CD14-positive monocyte (primary cell): Measurements from ENCODE around the gene NR6A1. TPM values are rescaled to one million over a fixed set of nuclear protein-coding genes. Genes with fewer than 3 reads are reported as not detected.

Experiments used
- DNase-seq, 3 donors: peaks; one replicate each; pipeline ENCODE4 v3.0.0-alpha.2; 2011 to 2022
- H2AFZ ChIP-seq: 2 replicates; pipeline ENCODE4 v1.6.0; 2012; ENCODE audit warnings: mild to moderate bottlenecking, low read depth, low read length, inconsistent platforms; ENCODE audit not compliant: insufficient read depth, poor library complexity, severe bottlenecking
- H3K27ac ChIP-seq, 2 donors: 1 replicate in 1 of 2; 2 replicates in 1 of 2; pipeline ENCODE4 v1.5.1; 2012 to 2013; ENCODE audit warnings: low read length in 2 of 2, control low read depth in 1 of 2, inconsistent platforms in 1 of 2, low read depth in 1 of 2, mild to moderate bottlenecking in 1 of 2
- H3K27me3 ChIP-seq, 2 donors: one replicate each; pipeline versions ENCODE4 v1.6.0 to v1.6.1; 2011 to 2013; ENCODE audit warnings: low read length in 2 of 2; ENCODE audit not compliant: control insufficient read depth in 2 of 2, insufficient read depth in 2 of 2
- H3K36me3 ChIP-seq, 2 donors: replicated peaks in 1 of 2; 1 replicate in 1 of 2; 2 replicates in 1 of 2; pipeline versions ENCODE4 v1.5.1 to v1.6.1; 2012 to 2013; ENCODE audit warnings: low read length in 2 of 2, control low read depth in 1 of 2, inconsistent platforms in 1 of 2, mild to moderate bottlenecking in 1 of 2; ENCODE audit not compliant: insufficient read depth in 2 of 2, control insufficient read depth in 1 of 2
- H3K4me1 ChIP-seq, 2 donors: 1 replicate in 1 of 2; 2 replicates in 1 of 2; pipeline versions ENCODE4 v1.5.1 to v1.6.1; 2012 to 2013; ENCODE audit warnings: low read length in 2 of 2, control low read depth in 1 of 2, inconsistent platforms in 1 of 2, mild to moderate bottlenecking in 1 of 2, moderate library complexity in 1 of 2; ENCODE audit not compliant: insufficient read depth in 2 of 2, control insufficient read depth in 1 of 2
- H3K4me2 ChIP-seq: replicated peaks from 2 replicates; pipeline ENCODE3; 2012; ENCODE audit warnings: low read length, moderate library complexity, mild to moderate bottlenecking; ENCODE audit not compliant: poor library complexity, severe bottlenecking; ENCODE audit errors: extremely low read depth
- H3K4me3 ChIP-seq, 3 experiments: fragments of 200-600 bp in 1 of 3; sonication (generic) in 1 of 3; replicated peaks in 1 of 3; 1 replicate in 2 of 3; 2 replicates in 1 of 3; pipeline ENCODE4 v1.5.1; 2011 to 2013; ENCODE audit warnings: low read length in 3 of 3, mild to moderate bottlenecking in 3 of 3, control low read depth in 2 of 3, low read depth in 2 of 3, inconsistent platforms in 1 of 3, moderate library complexity in 1 of 3
- H3K79me2 ChIP-seq: 2 replicates; pipeline ENCODE4 v1.6.0; 2012; ENCODE audit warnings: mild to moderate bottlenecking, control low read depth, inconsistent platforms, low read length, moderate library complexity; ENCODE audit not compliant: insufficient read depth
- H3K9ac ChIP-seq: 2 replicates; pipeline ENCODE4 v1.6.0; 2017; ENCODE audit warnings: low read length, mild to moderate bottlenecking; ENCODE audit not compliant: insufficient read depth, poor library complexity, severe bottlenecking
- H3K9me3 ChIP-seq, 2 donors: replicated peaks in 1 of 2; 1 replicate in 1 of 2; 2 replicates in 1 of 2; pipeline versions ENCODE4 v1.5.1 to v1.6.1; 2012 to 2013; ENCODE audit warnings: low read length in 2 of 2, control low read depth in 1 of 2; ENCODE audit not compliant: control insufficient read depth in 1 of 2, insufficient read depth in 1 of 2
- H4K20me1 ChIP-seq: 2 replicates; pipeline ENCODE4 v1.6.0; 2012; ENCODE audit warnings: mild to moderate bottlenecking, low read length, control low read depth, moderate library complexity; ENCODE audit not compliant: insufficient read depth
- H3K27ac Mint-ChIP-seq, 7 donors: one replicate each; pipeline ENCODE4 v1.8.0; 2020; ENCODE audit warnings: mild to moderate bottlenecking in 7 of 7, mixed read lengths in 7 of 7, moderate library complexity in 6 of 7, inconsistent platforms in 2 of 7
- H3K27me3 Mint-ChIP-seq, 3 donors: one replicate each; pipeline ENCODE4 v1.8.0; 2021 to 2022; ENCODE audit warnings: low read depth in 3 of 3, mild to moderate bottlenecking in 3 of 3, mixed read lengths in 3 of 3, moderate library complexity in 3 of 3, inconsistent platforms in 1 of 3
- H3K36me3 Mint-ChIP-seq, 2 donors: one replicate each; pipeline ENCODE4 v1.8.0; 2020; ENCODE audit warnings: mixed read lengths in 2 of 2, inconsistent platforms in 1 of 2, mild to moderate bottlenecking in 1 of 2
- H3K4me1 Mint-ChIP-seq: one replicate; pipeline ENCODE4 v1.8.0; 2020; ENCODE audit warnings: mild to moderate bottlenecking, mixed read lengths
- H3K4me3 Mint-ChIP-seq, 2 donors: one replicate each; pipeline ENCODE4 v1.8.0; 2020; ENCODE audit warnings: mild to moderate bottlenecking in 2 of 2, mixed read lengths in 2 of 2, moderate library complexity in 1 of 2
- H3K9me3 Mint-ChIP-seq, 7 donors: one replicate each; pipeline ENCODE4 v1.8.0; 2020 to 2022; ENCODE audit warnings: mixed read lengths in 7 of 7, mild to moderate bottlenecking in 6 of 7, moderate library complexity in 6 of 7, inconsistent platforms in 2 of 7
- WGBS: methylation state at CpG from one replicate; pipeline ENCODE4 v1.1.5; 2013; ENCODE audit warnings: missing lambda C conversion rate; ENCODE audit not compliant: insufficient coverage; 5-methylcytosine and 5-hydroxymethylcytosine counted together
- intact Hi-C, 2 donors: fragments of 100-400 bp; cut with micrococcal nuclease; formaldehyde crosslinking; loops; one replicate each; pipeline versions ENCODE4 v1.15.0 to v1.15.1; 2023
- polyA plus RNA-seq, 3 donors: library from polyadenylated mRNA; depleted of rRNA in 1 of 3; unstranded in 2 of 3; stranded (reverse) in 1 of 3; fragments of 300-500 nt in 2 of 3; fragments of >200 nt in 1 of 3; fragmentation: Illumina TruSeq in 2 of 3; gene quantifications; 1 replicate in 2 of 3; 2 replicates in 1 of 3; pipeline ENCODE4 v1.2.3, GENCODE V29; 2012 to 2021
- TF ChIP-seq, protein P1 (sequence below): fragments of 200-600 bp; IDR thresholded peaks from one replicate; pipeline ENCODE4 v1.8.0; 2022; ENCODE audit warnings: antibody characterized with exemption, mild to moderate bottlenecking

NR6A1 gene
- polyA plus RNA-seq, 3 donors, result 0.15 to 2.9 (median 0.28) TPM

DNA sequence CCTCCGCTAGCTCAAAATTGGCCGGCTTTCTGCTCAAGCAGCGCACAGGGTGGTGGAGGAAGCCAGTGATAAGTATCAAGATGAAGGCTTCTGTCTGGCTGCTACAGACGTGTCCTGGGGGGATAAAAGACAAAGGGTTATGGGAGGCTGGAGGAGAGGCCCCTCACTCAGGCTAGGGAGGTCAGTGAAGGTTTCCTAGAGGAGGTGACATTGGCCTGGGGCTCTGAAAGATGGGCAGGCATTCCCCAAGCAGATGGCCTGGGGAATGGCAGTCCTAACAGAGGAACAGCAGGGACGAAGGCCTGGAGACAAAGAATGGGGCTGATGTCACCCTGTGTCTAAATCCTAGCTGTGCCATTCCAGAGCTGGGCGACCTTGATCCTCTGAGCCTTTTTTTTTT is 38.1 kb upstream of the NR6A1 start:
- Mint-ChIP-seq H3K36me3 (no peaks in the 10 kb centered on the region), H3K4me3 (no peak overlapping the region), H3K27ac (no peak overlapping the region), H3K4me1 (no peaks in the 10 kb centered on the region), H3K9me3 (peaks cover 0 to 2% (median 0%) of the 10 kb centered on the region in 7 donors), H3K27me3 (peaks cover under 1 to 3% (median 2%) of the 10 kb centered on the region in 3 donors)
- no peaks in the 10 kb centered on the region for H3K36me3 ChIP-seq
- no peaks in the 10 kb centered on the region for H3K9me3 ChIP-seq
- H3K4me1 ChIP-seq, result no peaks in the 10 kb centered on the region
- H4K20me1 ChIP-seq, result no peaks in the 10 kb centered on the region
- no peak for DNase-seq
- H3K27ac ChIP-seq, result no peak overlapping the region
- intact Hi-C loops, result no loop called here
- TF ChIP-seq, protein P1, sequence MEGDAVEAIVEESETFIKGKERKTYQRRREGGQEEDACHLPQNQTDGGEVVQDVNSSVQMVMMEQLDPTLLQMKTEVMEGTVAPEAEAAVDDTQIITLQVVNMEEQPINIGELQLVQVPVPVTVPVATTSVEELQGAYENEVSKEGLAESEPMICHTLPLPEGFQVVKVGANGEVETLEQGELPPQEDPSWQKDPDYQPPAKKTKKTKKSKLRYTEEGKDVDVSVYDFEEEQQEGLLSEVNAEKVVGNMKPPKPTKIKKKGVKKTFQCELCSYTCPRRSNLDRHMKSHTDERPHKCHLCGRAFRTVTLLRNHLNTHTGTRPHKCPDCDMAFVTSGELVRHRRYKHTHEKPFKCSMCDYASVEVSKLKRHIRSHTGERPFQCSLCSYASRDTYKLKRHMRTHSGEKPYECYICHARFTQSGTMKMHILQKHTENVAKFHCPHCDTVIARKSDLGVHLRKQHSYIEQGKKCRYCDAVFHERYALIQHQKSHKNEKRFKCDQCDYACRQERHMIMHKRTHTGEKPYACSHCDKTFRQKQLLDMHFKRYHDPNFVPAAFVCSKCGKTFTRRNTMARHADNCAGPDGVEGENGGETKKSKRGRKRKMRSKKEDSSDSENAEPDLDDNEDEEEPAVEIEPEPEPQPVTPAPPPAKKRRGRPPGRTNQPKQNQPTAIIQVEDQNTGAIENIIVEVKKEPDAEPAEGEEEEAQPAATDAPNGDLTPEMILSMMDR, result no peak
- no peaks in the 10 kb centered on the region for H3K27me3 ChIP-seq
- H3K9ac ChIP-seq, result no peak overlapping the region
- no peaks in the 10 kb centered on the region for H3K79me2 ChIP-seq
- H2AFZ ChIP-seq, result no peak overlapping the region
- no peak overlapping the region for H3K4me3 ChIP-seq
- H3K4me2 ChIP-seq, result no peak overlapping the region
- WGBS, result 99% methylated on average over 6 of the region's 6 CpGs

DNA sequence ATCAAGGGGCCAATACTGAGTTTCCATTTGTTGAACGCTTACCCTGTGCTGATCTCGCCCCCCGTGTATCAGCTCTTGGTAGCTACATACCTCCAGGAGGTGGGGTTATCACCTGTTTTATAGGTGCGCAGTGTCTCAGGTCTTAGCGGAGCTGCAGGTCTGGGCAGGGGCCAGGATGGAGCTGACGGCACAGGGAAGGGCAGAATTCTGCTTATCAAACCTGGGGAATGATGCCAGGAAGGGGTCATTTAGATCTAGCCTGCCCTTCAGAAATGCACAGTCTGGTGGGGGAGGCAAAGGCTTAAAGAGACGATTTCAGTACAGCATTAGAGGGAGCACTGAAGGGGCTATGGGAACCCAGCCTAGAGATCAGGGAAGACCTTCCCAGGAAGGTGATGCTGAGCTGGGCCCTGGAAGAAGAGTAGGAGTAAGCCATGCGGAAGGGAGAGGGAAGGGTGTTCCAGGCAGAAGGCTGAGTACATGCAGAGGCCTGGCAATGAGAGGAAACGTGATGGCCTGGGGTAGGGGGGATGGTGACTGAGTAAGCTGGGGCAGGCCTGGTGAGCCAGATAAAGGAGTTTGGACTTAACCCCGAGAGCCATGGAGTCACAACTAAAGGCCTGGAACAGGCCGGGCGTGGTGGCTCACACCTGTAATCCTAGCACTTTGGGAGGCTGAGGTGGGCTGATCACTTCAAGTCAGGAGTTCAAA is 37.3 kb upstream of the NR6A1 start:
- DNase-seq, result no peak
- H3K36me3 ChIP-seq, result no peaks in the 10 kb centered on the region
- no peak overlapping the region for H3K4me3 Mint-ChIP-seq
- H4K20me1 ChIP-seq, result no peaks in the 10 kb centered on the region
- TF ChIP-seq, protein P1, result no peak
- no peaks in the 10 kb centered on the region for H3K27me3 ChIP-seq
- H2AFZ ChIP-seq, result no peak overlapping the region
- H3K4me2 ChIP-seq, result no peak overlapping the region
- H3K9ac ChIP-seq, result no peak overlapping the region
- peaks cover 0 to 3% (median 1%) of the 10 kb centered on the region in 3 donors for H3K27me3 Mint-ChIP-seq
- no peak overlapping the region for H3K27ac ChIP-seq
- H3K9me3 ChIP-seq, result no peaks in the 10 kb centered on the region
- no peak overlapping the region for H3K27ac Mint-ChIP-seq
- 94% methylated on average over 10 of the region's 12 CpGs for WGBS
- intact Hi-C loops, result no loop called here
- no peaks in the 10 kb centered on the region for H3K4me1 ChIP-seq
- H3K79me2 ChIP-seq, result no peaks in the 10 kb centered on the region
- H3K36me3 Mint-ChIP-seq, result no peaks in the 10 kb centered on the region
- H3K9me3 Mint-ChIP-seq, result peaks cover 0 to 2% (median 0%) of the 10 kb centered on the region in 7 donors
- no peaks in the 10 kb centered on the region for H3K4me1 Mint-ChIP-seq
- H3K4me3 ChIP-seq, result no peak overlapping the region
